ENCODE measurements around the gene STARD13. TPM values are rescaled to one million over a fixed set of nuclear protein-coding genes. Genes with fewer than 3 reads are reported as not detected.
"Not testable (repeated sequence)": the region's sequence is repeated elsewhere in the genome, so short reads cannot be mapped to it uniquely, and the experiment has no call there.

Gene STARD13
- total RNA-seq, 4 donors from 2014 or later, result 36.8 to 65.6 (median 46.0) TPM

DNA sequence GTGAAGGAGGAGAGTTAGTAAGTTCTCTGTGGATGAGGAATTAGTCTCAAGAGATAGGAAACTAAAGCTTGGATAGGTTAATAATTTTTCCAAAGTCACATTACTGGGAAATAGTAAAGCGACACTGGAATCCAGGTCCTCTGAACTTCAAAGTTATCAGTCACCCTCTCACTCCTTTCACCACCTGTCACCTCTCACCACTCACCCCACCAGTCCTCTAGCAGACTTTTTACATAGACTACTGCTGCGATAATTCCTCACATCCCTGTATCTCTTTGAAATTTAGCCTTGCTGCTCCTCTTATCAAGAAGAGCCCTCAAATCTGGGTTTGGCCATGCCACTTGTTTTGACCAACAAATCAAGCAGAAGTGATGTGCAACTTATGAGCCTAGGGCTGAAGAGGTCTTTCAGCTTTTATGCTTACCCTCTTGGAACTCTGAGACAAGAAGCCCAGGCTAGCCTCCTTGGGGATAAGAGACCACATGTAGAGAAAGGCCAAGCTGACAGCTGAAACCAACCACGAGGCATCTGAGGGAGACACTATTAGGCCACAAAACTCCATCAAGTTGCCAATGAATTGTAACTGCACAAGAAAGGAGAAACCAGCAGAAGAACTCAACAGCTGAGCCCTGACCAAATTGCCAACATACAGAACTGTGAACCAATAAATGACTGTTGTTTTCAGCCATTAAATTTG lies 41.2 kb downstream of the STARD13 start:
- intact Hi-C loops (cut with DNase I; ENCODE audit: low total_unique reads), result no loop called here
- Histone ChIP-seq H3K9me3 (no peaks in the 10 kb centered on the region), H3K27me3 (no peaks in the 10 kb centered on the region), H3K4me3 (no peak overlapping the region), H3K36me3 (no peaks in the 10 kb centered on the region), H3K27ac (no peak overlapping the region), H3K4me1 (peaks cover 0 to 7% of the 10 kb centered on the region in 2 donors)
- no peak for DNase-seq
- no peak for TF ChIP-seq POLR2A (IDR thresholded peaks at IDR 0.05)
- TF ChIP-seq, protein P1, sequence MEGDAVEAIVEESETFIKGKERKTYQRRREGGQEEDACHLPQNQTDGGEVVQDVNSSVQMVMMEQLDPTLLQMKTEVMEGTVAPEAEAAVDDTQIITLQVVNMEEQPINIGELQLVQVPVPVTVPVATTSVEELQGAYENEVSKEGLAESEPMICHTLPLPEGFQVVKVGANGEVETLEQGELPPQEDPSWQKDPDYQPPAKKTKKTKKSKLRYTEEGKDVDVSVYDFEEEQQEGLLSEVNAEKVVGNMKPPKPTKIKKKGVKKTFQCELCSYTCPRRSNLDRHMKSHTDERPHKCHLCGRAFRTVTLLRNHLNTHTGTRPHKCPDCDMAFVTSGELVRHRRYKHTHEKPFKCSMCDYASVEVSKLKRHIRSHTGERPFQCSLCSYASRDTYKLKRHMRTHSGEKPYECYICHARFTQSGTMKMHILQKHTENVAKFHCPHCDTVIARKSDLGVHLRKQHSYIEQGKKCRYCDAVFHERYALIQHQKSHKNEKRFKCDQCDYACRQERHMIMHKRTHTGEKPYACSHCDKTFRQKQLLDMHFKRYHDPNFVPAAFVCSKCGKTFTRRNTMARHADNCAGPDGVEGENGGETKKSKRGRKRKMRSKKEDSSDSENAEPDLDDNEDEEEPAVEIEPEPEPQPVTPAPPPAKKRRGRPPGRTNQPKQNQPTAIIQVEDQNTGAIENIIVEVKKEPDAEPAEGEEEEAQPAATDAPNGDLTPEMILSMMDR (IDR thresholded peaks at IDR 0.05), result no peak

DNA sequence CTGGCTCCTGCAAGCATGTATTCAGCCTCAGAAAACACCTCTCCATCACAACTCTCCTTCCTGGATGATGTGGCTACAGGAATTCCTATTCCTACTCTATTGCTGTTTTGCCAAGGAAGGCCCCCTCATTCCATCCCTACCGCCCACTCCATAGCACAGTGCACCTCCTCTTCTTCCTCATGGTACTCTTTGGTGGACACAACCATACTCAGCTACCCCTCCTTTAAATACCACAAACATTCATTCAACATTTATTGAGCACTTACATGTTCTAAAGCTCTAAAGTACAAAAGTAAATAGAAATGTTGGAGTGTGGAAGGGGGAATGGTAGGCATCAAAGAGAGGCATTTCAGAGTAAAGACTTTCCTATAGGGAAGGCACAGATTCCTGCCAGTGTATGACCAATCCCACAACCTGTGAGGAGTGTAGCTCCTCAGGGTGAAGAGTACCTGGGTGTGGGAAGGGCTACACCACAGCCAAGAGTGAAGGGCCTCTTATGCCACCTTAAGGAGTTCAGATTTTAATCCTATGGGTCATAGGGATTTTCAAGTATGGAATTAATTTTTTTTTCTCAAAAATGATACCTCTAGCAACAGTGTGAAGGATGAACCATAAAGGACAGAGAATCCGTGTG lies 42.5 kb downstream of the STARD13 start:
- intact Hi-C loops (cut with DNase I; ENCODE audit: low total_unique reads), result no loop called here
- peaks cover 0 to 7% of the 10 kb centered on the region in 2 donors for H3K4me1 ChIP-seq
- H3K9me3 ChIP-seq, result no peaks in the 10 kb centered on the region
- no peaks in the 10 kb centered on the region for H3K36me3 ChIP-seq
- no peak for DNase-seq
- no peak overlapping the region for H3K27ac ChIP-seq
- TF ChIP-seq, protein P1 (IDR thresholded peaks at IDR 0.05), result no peak
- no peak for TF ChIP-seq POLR2A (IDR thresholded peaks at IDR 0.05)
- H3K27me3 ChIP-seq, result no peaks in the 10 kb centered on the region
- no peak overlapping the region for H3K4me3 ChIP-seq

DNA sequence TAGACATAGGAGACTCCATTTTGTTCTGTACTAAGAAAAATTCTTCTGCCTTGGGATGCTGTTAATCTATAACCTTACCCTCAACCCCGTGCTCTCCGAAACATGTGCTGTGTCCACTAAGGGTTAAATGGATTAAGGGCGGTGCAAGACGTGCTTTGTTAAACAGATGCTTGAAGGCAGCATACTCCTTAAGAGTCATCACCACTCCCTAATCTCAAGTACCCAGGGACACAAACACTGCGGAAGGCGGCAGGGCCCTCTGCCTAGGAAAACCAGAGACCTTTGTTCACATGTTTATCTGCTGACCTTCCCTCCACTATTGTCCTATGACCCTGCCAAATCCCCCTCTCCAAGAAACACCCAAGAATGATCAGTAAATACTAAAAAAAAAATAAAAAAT lies 43.2 kb downstream of the STARD13 start:
- intact Hi-C loops (cut with DNase I; ENCODE audit: low total_unique reads); H3K4me1 ChIP-seq; H3K27ac ChIP-seq; H3K9me3 ChIP-seq; H3K27me3 ChIP-seq; H3K4me3 ChIP-seq; DNase-seq; H3K36me3 ChIP-seq: not testable (repeated sequence)

DNA sequence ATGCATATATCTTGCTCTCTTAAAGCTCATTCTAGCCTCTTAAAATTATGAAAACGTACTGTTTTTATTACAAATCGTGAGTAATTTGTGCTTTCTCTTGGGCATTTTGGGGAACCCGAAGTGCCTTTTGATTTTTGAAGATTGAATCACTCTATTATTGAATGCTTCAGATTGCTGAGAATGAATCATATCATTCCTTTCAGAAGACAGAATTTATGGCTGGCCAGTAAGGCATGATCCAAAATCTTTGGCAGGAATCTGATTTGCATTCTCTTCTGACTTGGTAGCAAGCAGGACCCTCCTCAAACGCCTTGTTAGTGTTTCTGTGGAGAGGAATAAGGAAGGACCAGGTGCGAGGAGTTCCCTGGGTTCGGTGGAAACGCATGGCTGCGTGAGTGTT lies 49.5 kb downstream of the STARD13 start:
- no peak overlapping the region for H3K4me3 ChIP-seq
- H3K9me3 ChIP-seq, result no peaks in the 10 kb centered on the region
- H3K36me3 ChIP-seq, result no peaks in the 10 kb centered on the region
- TF ChIP-seq, protein P1 (IDR thresholded peaks at IDR 0.05), result no peak
- intact Hi-C loops (cut with DNase I; ENCODE audit: low total_unique reads), result no loop called here
- no peaks in the 10 kb centered on the region for H3K27me3 ChIP-seq
- H3K27ac ChIP-seq, result no peak overlapping the region
- H3K4me1 ChIP-seq, result peaks cover 0 to 4% of the 10 kb centered on the region in 2 donors
- DNase-seq, result no peak

DNA sequence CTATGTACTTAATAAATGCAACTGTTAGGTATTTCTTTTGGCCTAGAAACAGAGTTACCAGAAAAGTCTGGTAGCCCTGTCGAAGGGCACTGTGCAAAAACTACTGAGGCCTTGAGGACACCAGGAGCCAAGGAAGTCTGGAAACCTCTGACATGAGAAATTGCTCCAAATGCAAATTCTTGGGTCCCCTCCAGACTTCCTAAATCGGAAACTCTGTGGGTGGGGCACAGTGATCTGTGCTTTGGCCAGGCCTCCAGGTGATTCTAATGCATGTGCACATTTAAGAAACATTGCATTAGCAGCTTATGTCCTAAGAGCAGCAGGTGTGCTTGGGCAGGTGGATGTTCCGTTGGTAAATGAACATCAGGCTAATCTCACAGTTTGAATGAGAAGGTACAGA lies 50.0 kb downstream of the STARD13 start:
- peaks cover 0 to 4% of the 10 kb centered on the region in 2 donors for H3K4me1 ChIP-seq
- H3K27me3 ChIP-seq, result no peaks in the 10 kb centered on the region
- no peak overlapping the region for H3K4me3 ChIP-seq
- DNase-seq, result no peak
- H3K27ac ChIP-seq, result no peak overlapping the region
- intact Hi-C loops (cut with DNase I; ENCODE audit: low total_unique reads), result no loop called here
- no peaks in the 10 kb centered on the region for H3K9me3 ChIP-seq
- TF ChIP-seq, protein P1 (IDR thresholded peaks at IDR 0.05), result no peak
- TF ChIP-seq POLR2A (IDR thresholded peaks at IDR 0.05), result no peak
- no peaks in the 10 kb centered on the region for H3K36me3 ChIP-seq
